RWPE1 (cell line): ENCODE results near the gene SLC9A7.
A peak's percentile ranks its signal among the peaks of the same experiment; 100 is the strongest.

ENCODE experiments used
- CTCF ChIA-PET: fragments of 350-600 bp; sonication (Branson Sonifier 250); formaldehyde crosslinking; extraction: SDS; loops from one replicate; lab custom pipeline; 2021; lab: Yijun Ruan, JAX
- POLR2A ChIA-PET: fragments of 400-600 bp; formaldehyde crosslinking; extraction: SDS; loops from one replicate; lab custom pipeline; 2020; ENCODE audit warnings: antibody characterized with exemption; ENCODE audit not compliant: low non-redundant PET; lab: Yijun Ruan, JAX
- DNase-seq: peaks from one replicate; pipeline ENCODE4 v3.0.0; 2012; ENCODE audit warnings: low spot score
- H3K27ac ChIP-seq: fragments of 450-650 bp; 2 replicates; pipeline ENCODE4 v1.5.1; 2017
- CTCF ChIP-seq: fragments of 450-650 bp; conservative IDR thresholded peaks from 2 replicates; pipeline ENCODE4 v1.5.1; 2017; ENCODE audit warnings: low read depth, mild to moderate bottlenecking

SLC9A7 gene

GRCh38 chrX:46758956-46759644 lies at the start of gene SLC9A7:
SLC9A7 (minus strand) TSS chrX:46759118; CDS start chrX:46759029, 89 bp downstream.
- ChIA-PET CTCF (interaction anchor here (0.6 to 1.8 kb wide), 4 partner anchors 33 to 68 kb away, joined by 3 to 5 read pairs (median 3); no protein-coding TSS in a partner anchor), POLR2A (no interaction called here)
- peak; percentile 41 for DNase-seq
- no peak within 1 kb of the TSS for H3K27ac ChIP-seq
- TF ChIP-seq CTCF = peak; percentile 81

GRCh38 chrX:46805270-46805669 lies 46.4 kb upstream of the SLC9A7 start:
- CTCF ChIA-PET = no interaction called here
- no peak overlapping the region for H3K27ac ChIP-seq
- no peak for DNase-seq

GRCh38 chrX:46803140-46803539 lies 44.2 kb upstream of the SLC9A7 start:
- H3K27ac ChIP-seq = no peak overlapping the region
- no peak for TF ChIP-seq CTCF
- no peak for DNase-seq
- POLR2A ChIA-PET = no interaction called here
- CTCF ChIA-PET = no interaction called here

More at GRCh38 chrX:46805270-46805669, 46.4 kb upstream of the SLC9A7 start:
- no peak for TF ChIP-seq CTCF
- POLR2A ChIA-PET = no interaction called here

GRCh38 chrX:46796574-46797191 lies 37.8 kb upstream of the SLC9A7 start:
- peak; percentile 41 for DNase-seq
- CTCF ChIA-PET = interaction anchor here (0.6 to 1.0 kb wide), 5 partner anchors 15 to 251 kb away, joined by 3 to 6 read pairs (median 3); partner anchors contain the start of genes SLC9A7 and ZNF674
- TF ChIP-seq CTCF = peak; percentile 75
- no peak overlapping the region for H3K27ac ChIP-seq
- POLR2A ChIA-PET = no interaction called here

GRCh38 chrX:46793386-46794143 lies 34.6 kb upstream of the SLC9A7 start:
- no peak for DNase-seq
- POLR2A ChIA-PET = no interaction called here
- no peak for TF ChIP-seq CTCF
- no peak overlapping the region for H3K27ac ChIP-seq
- CTCF ChIA-PET = interaction anchor here (0.6 kb wide), 1 partner anchor 1278 kb away, joined by 5 read pairs; no protein-coding TSS in a partner anchor

GRCh38 chrX:46792810-46793188 lies 33.9 kb upstream of the SLC9A7 start:
- no peak overlapping the region for H3K27ac ChIP-seq
- POLR2A ChIA-PET = no interaction called here
- TF ChIP-seq CTCF = no peak
- DNase-seq = no peak
- CTCF ChIA-PET = interaction anchor here (0.6 to 1.0 kb wide), 2 partner anchors 34 to 1277 kb away, joined by 3 to 5 read pairs; partner anchors contain the start of gene SLC9A7
